Caco-2 (cell line): ENCODE data around the gene RUNX1. TPM values are rescaled to one million over a fixed set of nuclear protein-coding genes. Genes with fewer than 3 reads are reported as not detected.

Experiments
- BruUV-seq: library from RNA; stranded (reverse); fragments of 400-500 nt; replicated peaks from 2 replicates; lab custom pipeline; 2021; lab: Mats Ljungman, UMichigan
- CTCF ChIA-PET: fragments of 300-600 bp; sonication (Branson Sonifier 250); formaldehyde crosslinking; loops from one replicate; lab custom pipeline; 2022; ENCODE audit warnings: antibody characterized with exemption; lab: Charles Lee
- POLR2A ChIA-PET: fragments of 300-600 bp; sonication (Branson Sonifier 250); formaldehyde crosslinking; loops from one replicate; lab custom pipeline; 2022; ENCODE audit warnings: antibody characterized with exemption; lab: Charles Lee
- DNase-seq, 2 experiments: peaks; one replicate each; pipeline versions ENCODE4 v3.0.0 to v3.0.0-alpha.2; 2020 to 2022
- H3K27me3 ChIP-seq: replicated peaks from 2 replicates; pipeline ENCODE4 v1.6.0; 2011; ENCODE audit warnings: low read length; ENCODE audit not compliant: control insufficient read depth, insufficient read depth
- H3K36me3 ChIP-seq: 2 replicates; pipeline ENCODE4 v1.5.1; 2011; ENCODE audit warnings: low read length; ENCODE audit not compliant: control insufficient read depth, insufficient read depth
- H3K4me1 ChIP-seq: fragments of 250-450 bp; sonication (Bioruptor Pico); 2 replicates; pipeline ENCODE4 v1.5.1; 2020; ENCODE audit warnings: mild to moderate bottlenecking
- H3K4me3 ChIP-seq: 2 replicates; pipeline ENCODE4 v1.5.1; 2011; ENCODE audit warnings: low read depth, mild to moderate bottlenecking, control low read depth, low read length
- H3K9me3 ChIP-seq: fragments of 250-450 bp; sonication (Bioruptor Pico); 2 replicates; pipeline ENCODE4 v1.5.1; 2020; ENCODE audit warnings: mild to moderate bottlenecking, moderate library complexity
- H3K27ac Mint-ChIP-seq: one replicate; pipeline ENCODE4 v1.8.0; 2022; ENCODE audit warnings: mixed read lengths; ENCODE audit not compliant: unreplicated experiment
- H3K27me3 Mint-ChIP-seq: one replicate; pipeline ENCODE4 v1.8.0; 2022; ENCODE audit warnings: mixed read lengths; ENCODE audit not compliant: insufficient read depth, unreplicated experiment
- H3K36me3 Mint-ChIP-seq: one replicate; pipeline ENCODE4 v1.8.0; 2022; ENCODE audit warnings: mild to moderate bottlenecking, mixed read lengths; ENCODE audit not compliant: insufficient read depth, unreplicated experiment
- H3K4me1 Mint-ChIP-seq: one replicate; pipeline ENCODE4 v1.8.0; 2022; ENCODE audit warnings: low read depth, mixed read lengths; ENCODE audit not compliant: unreplicated experiment
- H3K4me3 Mint-ChIP-seq: one replicate; pipeline ENCODE4 v1.8.0; 2022; ENCODE audit warnings: mild to moderate bottlenecking, moderate library complexity, mixed read lengths; ENCODE audit not compliant: unreplicated experiment
- H3K9me3 Mint-ChIP-seq: one replicate; pipeline ENCODE4 v1.8.0; 2022; ENCODE audit warnings: mixed read lengths; ENCODE audit not compliant: unreplicated experiment
- CTCF ChIP-seq, 2 experiments: fragments of 200-600 bp in 1 of 2; IDR thresholded peaks; 1 replicate in 1 of 2; 2 replicates in 1 of 2; pipeline versions ENCODE4 v1.5.1 to v1.8.0; 2011 to 2022; ENCODE audit warnings: antibody characterized with exemption in 1 of 2, control low read depth in 1 of 2, inconsistent platforms in 1 of 2, low read depth in 1 of 2, low read length in 1 of 2, mild to moderate bottlenecking in 1 of 2, moderate library complexity in 1 of 2; ENCODE audit not compliant: insufficient read depth in 1 of 2, severe bottlenecking in 1 of 2, unreplicated experiment in 1 of 2
- intact Hi-C: fragments of 100-400 bp; cut with micrococcal nuclease; formaldehyde crosslinking; loops from one replicate; pipeline ENCODE4 v1.10.0; 2022; ENCODE audit not compliant: unreplicated experiment
- total RNA-seq: library from RNA; stranded (reverse); gene quantifications from 2 replicates; pipeline ENCODE4 v1.2.3, GENCODE V29; 2022

RUNX1 gene
- total RNA-seq, 1 experiment from 2014 or later = 11.7 TPM

DNA sequence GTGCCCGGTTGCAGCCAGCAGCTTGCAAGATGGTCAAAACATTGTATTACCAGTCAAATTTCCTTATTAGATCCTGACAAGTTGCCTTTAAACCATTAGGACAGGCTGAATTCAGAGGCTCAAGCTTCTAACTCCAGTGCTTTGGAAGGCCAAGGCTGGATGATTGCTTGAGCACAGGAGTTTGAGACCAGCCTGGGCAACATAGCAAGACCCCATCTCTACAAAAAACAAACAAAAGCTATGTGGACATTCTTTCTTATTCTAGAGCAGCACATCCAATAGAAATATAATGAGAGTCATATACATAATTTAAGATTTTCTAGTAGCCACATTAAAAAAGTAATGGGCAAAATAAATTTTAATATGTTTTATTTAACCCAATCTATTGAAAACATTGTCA, 149.3 kb downstream of the RUNX1 start:
- no TSS peak for BruUV-seq
- H3K36me3 ChIP-seq = no peaks in the 10 kb centered on the region
- H3K4me3 ChIP-seq = no peak overlapping the region
- H3K4me1 Mint-ChIP-seq = no peaks in the 10 kb centered on the region
- no peak for DNase-seq
- no peak overlapping the region for H3K27ac Mint-ChIP-seq
- intact Hi-C loops = no loop called here
- no peaks in the 10 kb centered on the region for H3K9me3 ChIP-seq
- H3K4me3 Mint-ChIP-seq = no peak overlapping the region
- H3K9me3 Mint-ChIP-seq = no peaks in the 10 kb centered on the region
- H3K36me3 Mint-ChIP-seq = no peaks in the 10 kb centered on the region
- ChIA-PET POLR2A (no interaction called here), CTCF (no interaction called here)
- peaks cover 12% of the 10 kb centered on the region for H3K4me1 ChIP-seq
- no peaks in the 10 kb centered on the region for H3K27me3 ChIP-seq
- no peak for TF ChIP-seq CTCF (IDR thresholded peaks at IDR 0.05; ENCODE audit: insufficient read depth in 1 of 2, low read depth in 1 of 2, low read length in 1 of 2, severe bottlenecking in 1 of 2, unreplicated experiment in 1 of 2)
- no peaks in the 10 kb centered on the region for H3K27me3 Mint-ChIP-seq

- Mint-ChIP-seq H3K36me3 (no peaks in the 10 kb centered on the region), H3K4me3 (no peak overlapping the region), H3K27ac (no peak overlapping the region), H3K27me3 (no peaks in the 10 kb centered on the region), H3K4me1 (no peaks in the 10 kb centered on the region), H3K9me3 (no peaks in the 10 kb centered on the region)
- TF ChIP-seq CTCF (IDR thresholded peaks at IDR 0.05; ENCODE audit: insufficient read depth in 1 of 2, low read depth in 1 of 2, low read length in 1 of 2, severe bottlenecking in 1 of 2, unreplicated experiment in 1 of 2) = no peak
- Histone ChIP-seq H3K27me3 (no peaks in the 10 kb centered on the region), H3K9me3 (no peaks in the 10 kb centered on the region), H3K4me3 (no peak overlapping the region), H3K4me1 (peaks cover 12% of the 10 kb centered on the region), H3K36me3 (no peaks in the 10 kb centered on the region)
- no peak for DNase-seq
- CTCF ChIA-PET = no interaction called here
- POLR2A ChIA-PET = no interaction called here
- no TSS peak for BruUV-seq
- intact Hi-C loops = no loop called here
Measured at GRCh38 chr21:34899302-34899701, 149.8 kb downstream of the RUNX1 start.

DNA sequence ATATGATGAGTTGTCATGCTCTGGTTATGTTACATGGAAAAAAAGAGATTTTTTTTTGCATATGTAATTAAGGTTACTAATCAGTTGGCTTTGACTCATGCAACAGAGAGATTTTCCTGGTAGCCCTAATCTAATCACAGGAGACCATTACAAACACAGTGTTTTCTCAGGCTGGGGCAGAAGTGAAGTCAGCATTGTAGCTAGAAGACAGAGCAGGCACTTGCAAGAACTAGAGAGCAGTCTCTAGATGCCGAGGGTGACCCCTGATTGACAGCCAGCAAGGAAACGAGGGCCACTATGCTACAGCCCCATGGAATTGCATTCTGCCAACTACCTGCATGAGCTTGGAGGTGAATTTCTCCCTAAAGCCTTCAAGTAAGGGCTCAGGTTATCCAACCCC, 151.3 kb downstream of the RUNX1 start:
- H3K4me3 ChIP-seq = no peak overlapping the region
- no peak overlapping the region for H3K4me3 Mint-ChIP-seq
- no peak for DNase-seq
- no TSS peak for BruUV-seq
- H3K27me3 ChIP-seq = no peaks in the 10 kb centered on the region
- H3K36me3 Mint-ChIP-seq = no peaks in the 10 kb centered on the region
- ChIA-PET CTCF (interaction anchor here (1.3 kb wide), 1 partner anchor 152 kb away, joined by 5 read pairs; no protein-coding TSS in a partner anchor), POLR2A (interaction anchor here (1.1 kb wide), 1 partner anchor 10 kb away, joined by 4 read pairs; no protein-coding TSS in a partner anchor)
- no peaks in the 10 kb centered on the region for H3K4me1 Mint-ChIP-seq
- no peaks in the 10 kb centered on the region for H3K9me3 Mint-ChIP-seq
- no peaks in the 10 kb centered on the region for H3K27me3 Mint-ChIP-seq
- no peaks in the 10 kb centered on the region for H3K36me3 ChIP-seq
- H3K9me3 ChIP-seq = no peaks in the 10 kb centered on the region
- H3K4me1 ChIP-seq = peaks cover 12% of the 10 kb centered on the region
- TF ChIP-seq CTCF (IDR thresholded peaks at IDR 0.05; ENCODE audit: insufficient read depth in 1 of 2, low read depth in 1 of 2, low read length in 1 of 2, severe bottlenecking in 1 of 2, unreplicated experiment in 1 of 2) = no peak
- intact Hi-C loops = no loop called here
- H3K27ac Mint-ChIP-seq = no peak overlapping the region
